Measurements from ENCODE around the gene TCEAL1. TPM values are rescaled to one million over a fixed set of nuclear protein-coding genes. Genes with fewer than 3 reads are reported as not detected.

The TCEAL1 gene
- total RNA-seq, 1 donor from 2014 or later = 12.2 TPM

GRCh38 chrX:103615781-103616371, 12.9 kb upstream of the TCEAL1 start:
- no peak overlapping the region for H3K27ac Mint-ChIP-seq (ENCODE audit: unreplicated experiment)
- no peak for DNase-seq (ENCODE audit: low read depth, low spot score)
- H3K4me3 Mint-ChIP-seq = no peak overlapping the region

GRCh38 chrX:103616676-103617186, 12.0 kb upstream of the TCEAL1 start:
- H3K9me3 Mint-ChIP-seq = peaks cover 7% of the 10 kb centered on the region
- H3K36me3 Mint-ChIP-seq (ENCODE audit: low read depth) = peaks cover 14% of the 10 kb centered on the region
- no peaks in the 10 kb centered on the region for H3K27me3 Mint-ChIP-seq (ENCODE audit: low read depth)
- TF ChIP-seq CTCF (conservative IDR thresholded peaks at IDR 0.05) = no peak
- no peaks in the 10 kb centered on the region for H3K4me1 Mint-ChIP-seq
- no peak for DNase-seq (ENCODE audit: low read depth, low spot score)
- H3K4me3 Mint-ChIP-seq = no peak overlapping the region
- no peak overlapping the region for H3K27ac Mint-ChIP-seq (ENCODE audit: unreplicated experiment)

More at GRCh38 chrX:103615781-103616371, 12.9 kb upstream of the TCEAL1 start:
- H3K4me1 Mint-ChIP-seq = no peaks in the 10 kb centered on the region
- peaks cover 7% of the 10 kb centered on the region for H3K9me3 Mint-ChIP-seq
- H3K27me3 Mint-ChIP-seq (ENCODE audit: low read depth) = no peaks in the 10 kb centered on the region
- peaks cover 10% of the 10 kb centered on the region for H3K36me3 Mint-ChIP-seq (ENCODE audit: low read depth)
- TF ChIP-seq CTCF (conservative IDR thresholded peaks at IDR 0.05) = no peak

- no peak for DNase-seq (ENCODE audit: low read depth, low spot score)
- peaks cover 12% of the 10 kb centered on the region for H3K36me3 Mint-ChIP-seq (ENCODE audit: low read depth)
- no peaks in the 10 kb centered on the region for H3K27me3 Mint-ChIP-seq (ENCODE audit: low read depth)
- no peak overlapping the region for H3K4me3 Mint-ChIP-seq
- H3K4me1 Mint-ChIP-seq = peaks cover 6% of the 10 kb centered on the region
- H3K9me3 Mint-ChIP-seq = peaks cover 2% of the 10 kb centered on the region
- peak overlapping the region; percentile 50 for H3K27ac Mint-ChIP-seq (ENCODE audit: unreplicated experiment)
- no peak for TF ChIP-seq CTCF (conservative IDR thresholded peaks at IDR 0.05)
Observed at GRCh38 chrX:103624111-103624510, 4.7 kb upstream of the TCEAL1 start.

- peaks cover 2% of the 10 kb centered on the region for H3K36me3 Mint-ChIP-seq (ENCODE audit: low read depth)
- H3K27me3 Mint-ChIP-seq (ENCODE audit: low read depth) = no peaks in the 10 kb centered on the region
- H3K9me3 Mint-ChIP-seq = no peaks in the 10 kb centered on the region
- H3K27ac Mint-ChIP-seq (ENCODE audit: unreplicated experiment) = no peak overlapping the region
- no peak overlapping the region for H3K4me3 Mint-ChIP-seq
- no peak for DNase-seq (ENCODE audit: low read depth, low spot score)
- peaks cover 11% of the 10 kb centered on the region for H3K4me1 Mint-ChIP-seq
- TF ChIP-seq CTCF (conservative IDR thresholded peaks at IDR 0.05) = no peak
Observed at GRCh38 chrX:103626855-103627254, 1.9 kb upstream of the TCEAL1 start.

- peak; percentile 60 for TF ChIP-seq CTCF (conservative IDR thresholded peaks at IDR 0.05)
- Mint-ChIP-seq H3K27ac (ENCODE audit: unreplicated experiment) (peak overlapping the region; percentile 79), H3K4me1 (peaks cover 11% of the 10 kb centered on the region), H3K9me3 (no peaks in the 10 kb centered on the region), H3K27me3 (ENCODE audit: low read depth) (no peaks in the 10 kb centered on the region), H3K36me3 (ENCODE audit: low read depth) (peaks cover 3% of the 10 kb centered on the region), H3K4me3 (peak overlapping the region; percentile 87)
- peak; percentile 49 for DNase-seq (ENCODE audit: low read depth, low spot score)
Observed at GRCh38 chrX:103629318-103630170, 769 bp downstream of the TCEAL1 start.

Measured in neural crest cell (in vitro differentiated cells).